ENCODE data around the gene EPM2A.

The EPM2A gene

GRCh38 chr6:145673504-145673903 is 61.8 kb downstream of the EPM2A start:
- DNase-seq (ENCODE audit: low read depth), result no peak

DNA sequence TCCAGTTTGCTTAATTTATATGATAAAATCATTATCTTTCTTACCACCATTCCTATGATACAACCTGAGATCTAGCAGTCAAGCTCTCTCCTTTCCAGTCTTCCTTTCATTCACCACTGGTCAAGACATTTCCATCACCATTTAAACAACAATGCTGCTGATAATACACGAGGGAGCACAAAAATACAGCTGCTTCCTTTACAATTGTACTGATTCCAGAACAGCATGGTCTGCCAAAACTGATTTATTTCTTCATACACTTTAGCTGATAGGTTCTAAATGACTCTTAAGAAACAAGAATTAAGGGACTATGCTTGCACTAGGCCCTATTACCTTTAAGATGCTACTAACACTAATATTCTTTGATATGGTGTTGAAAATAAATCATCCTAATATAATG is 65.0 kb downstream of the EPM2A start:
- DNase-seq (ENCODE audit: low read depth), result no peak

GRCh38 chr6:145669627-145670034 is 65.7 kb downstream of the EPM2A start:
- peak; percentile 79 for DNase-seq (ENCODE audit: low read depth)

- DNase-seq (ENCODE audit: low read depth), result no peak
These were observed 66.5 kb downstream of the EPM2A start for GRCh38 chr6:145668844-145669243.

- DNase-seq (ENCODE audit: low read depth), result no peak
These were observed 74.6 kb downstream of the EPM2A start for GRCh38 chr6:145660676-145661075.

GRCh38 chr6:145656128-145656527 is 79.2 kb downstream of the EPM2A start:
- DNase-seq (ENCODE audit: low read depth), result no peak

DNA sequence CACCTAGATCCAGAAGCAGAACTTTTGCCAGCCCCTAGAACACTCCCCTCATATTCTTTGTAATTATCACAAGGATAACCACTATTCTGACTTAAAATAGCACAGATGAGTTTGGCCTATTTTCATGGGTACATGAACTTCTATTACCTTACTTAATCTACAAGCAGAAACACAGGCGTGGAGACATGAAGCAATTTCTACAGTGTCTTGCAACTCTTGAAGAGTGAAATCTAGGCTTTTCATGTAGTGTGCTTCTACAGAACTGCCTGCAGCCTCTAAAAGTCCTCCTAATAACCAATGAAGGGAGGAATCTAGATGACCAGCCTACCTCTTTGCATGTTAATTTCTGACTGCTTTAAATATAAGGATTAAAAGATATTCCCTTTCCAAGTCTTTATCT is 82.7 kb downstream of the EPM2A start:
- no peak for DNase-seq (ENCODE audit: low read depth)

DNA sequence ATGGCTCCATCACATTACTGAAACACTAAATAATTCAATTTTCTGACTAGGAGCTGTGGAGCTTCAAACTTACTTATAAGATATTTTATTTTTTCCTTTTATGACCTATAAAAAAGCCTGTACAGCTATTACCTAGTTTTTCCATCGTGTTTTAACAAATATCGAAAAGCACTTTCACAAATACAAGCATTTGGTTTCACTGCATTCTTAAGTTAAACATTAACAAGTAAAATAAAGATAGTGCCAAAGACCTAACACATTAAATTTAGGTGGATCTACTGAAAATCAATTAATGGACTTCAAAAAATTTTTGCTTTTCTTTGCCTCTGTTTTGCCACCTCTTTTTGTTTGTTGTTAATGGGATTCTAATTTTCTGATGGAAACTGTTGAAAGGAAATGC is 83.3 kb downstream of the EPM2A start:
- DNase-seq (ENCODE audit: low read depth), result no peak

GRCh38 chr6:145648149-145648548 is 87.2 kb downstream of the EPM2A start:
- no peak for DNase-seq (ENCODE audit: low read depth)

GRCh38 chr6:145647602-145648001 is 87.7 kb downstream of the EPM2A start:
- no peak for DNase-seq (ENCODE audit: low read depth)

DNA sequence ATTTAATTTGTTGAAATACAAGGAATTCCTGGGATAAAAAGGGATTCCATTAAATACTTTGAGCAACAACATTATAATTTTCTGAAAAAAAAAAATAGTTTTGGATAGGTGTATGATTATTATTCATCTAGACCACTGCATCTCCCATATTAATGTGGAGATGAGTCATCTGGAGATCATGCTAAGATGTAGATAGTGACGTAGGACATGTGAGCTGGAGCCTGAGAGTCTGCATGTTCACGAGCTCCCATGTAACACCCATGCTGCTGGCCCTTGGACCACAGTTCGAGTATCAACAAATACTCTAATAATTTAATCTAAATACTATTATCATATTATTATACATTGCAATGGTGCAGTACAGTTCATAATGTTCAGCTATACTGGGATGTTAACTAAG is 91.6 kb downstream of the EPM2A start:
- no peak for DNase-seq (ENCODE audit: low read depth)

DNA sequence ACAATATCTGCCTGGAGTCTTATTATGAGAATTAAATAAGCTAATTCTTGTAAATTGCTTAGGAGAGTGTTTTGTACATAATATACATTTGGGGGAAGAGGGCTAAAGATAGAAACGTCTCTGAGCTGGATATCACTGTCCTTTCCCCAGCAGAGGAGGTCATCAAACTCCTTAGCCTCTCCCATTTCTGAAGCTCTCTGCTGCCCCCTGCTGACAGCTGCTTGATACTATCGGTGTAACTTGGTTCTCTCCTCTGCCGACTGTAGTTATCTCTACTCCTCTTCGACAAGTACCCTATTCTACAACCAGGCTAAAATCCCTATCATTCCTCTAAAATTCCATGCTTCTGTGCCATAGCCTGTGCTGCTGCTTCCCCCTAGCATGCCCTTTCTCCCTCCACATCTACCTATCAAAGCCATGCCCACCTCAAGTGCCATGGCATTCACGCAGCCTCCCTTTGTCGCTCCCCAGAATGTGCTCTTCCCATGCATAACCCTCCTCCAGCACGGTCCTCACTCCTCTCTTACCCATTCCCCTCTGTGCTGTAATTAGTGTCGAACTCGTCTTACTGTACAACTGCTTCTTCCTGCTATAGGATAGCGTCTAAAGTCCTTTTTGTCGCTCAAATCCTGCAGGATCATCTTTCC is 101.2 kb downstream of the EPM2A start:
- peak; percentile 35 for DNase-seq (ENCODE audit: low read depth)

- no peak for DNase-seq (ENCODE audit: low read depth)
These were observed 102.3 kb downstream of the EPM2A start for GRCh38 chr6:145632971-145633370.

DNA sequence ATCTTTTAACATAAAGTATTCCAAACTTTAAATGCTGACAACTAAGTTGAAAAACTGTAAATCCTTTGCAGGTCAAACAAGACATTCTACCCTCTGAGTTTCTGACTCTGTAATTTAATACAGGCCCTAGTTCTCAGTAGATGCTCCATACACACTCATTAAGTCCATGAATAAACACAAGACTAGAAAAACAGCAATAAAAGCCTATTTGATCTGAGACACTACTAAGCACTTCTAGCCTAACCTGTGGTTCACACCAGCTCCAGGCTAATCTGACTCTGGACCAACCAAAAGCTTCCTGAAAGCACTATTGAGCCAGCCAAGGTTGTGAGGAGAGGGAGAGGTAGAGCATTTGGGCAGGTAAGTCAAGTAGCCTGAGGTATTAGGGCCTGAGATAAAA is 103.9 kb downstream of the EPM2A start:
- no peak for DNase-seq (ENCODE audit: low read depth)

DNA sequence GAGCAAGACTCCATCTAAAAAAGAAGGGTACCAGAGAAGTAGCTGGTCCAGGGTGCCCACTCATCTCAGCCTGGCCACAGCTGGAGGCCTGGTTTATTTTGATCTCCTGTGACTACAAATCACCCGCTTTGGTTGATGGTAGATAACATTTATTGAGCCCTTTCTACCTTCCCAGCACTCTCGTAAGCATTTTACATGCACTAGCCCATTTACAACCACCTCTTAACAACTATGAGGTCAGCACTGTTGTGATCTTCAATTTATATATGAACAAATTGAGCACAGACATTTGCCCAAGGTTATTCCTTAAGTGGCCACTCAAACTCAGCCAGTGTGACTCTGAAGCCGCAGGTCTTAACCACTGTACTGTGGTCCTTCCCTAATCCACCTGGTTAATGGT is 104.7 kb downstream of the EPM2A start:
- DNase-seq (ENCODE audit: low read depth), result no peak

DNA sequence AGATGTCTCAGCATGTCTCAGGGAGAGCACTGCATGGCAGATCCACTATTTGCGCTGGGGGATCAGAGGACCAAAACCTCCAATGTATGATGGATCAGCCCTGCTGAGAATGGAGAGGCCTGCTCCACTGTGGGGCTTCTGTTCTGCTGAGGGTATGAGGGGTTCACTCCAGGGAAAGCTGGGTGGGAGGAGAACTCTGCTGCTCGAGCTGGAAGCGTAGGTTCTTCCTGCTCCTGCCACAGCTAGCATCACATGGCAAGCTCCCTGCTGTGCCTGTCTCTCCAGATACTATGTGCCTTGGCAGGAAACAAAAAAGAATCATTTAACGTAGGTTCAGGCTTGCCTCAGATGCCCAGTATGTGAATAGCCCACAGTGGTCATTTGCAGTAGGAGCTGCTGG is 105.8 kb downstream of the EPM2A start:
- no peak for DNase-seq (ENCODE audit: low read depth)

GRCh38 chr6:145627451-145627850 is 107.9 kb downstream of the EPM2A start:
- DNase-seq (ENCODE audit: low read depth), result no peak

DNA sequence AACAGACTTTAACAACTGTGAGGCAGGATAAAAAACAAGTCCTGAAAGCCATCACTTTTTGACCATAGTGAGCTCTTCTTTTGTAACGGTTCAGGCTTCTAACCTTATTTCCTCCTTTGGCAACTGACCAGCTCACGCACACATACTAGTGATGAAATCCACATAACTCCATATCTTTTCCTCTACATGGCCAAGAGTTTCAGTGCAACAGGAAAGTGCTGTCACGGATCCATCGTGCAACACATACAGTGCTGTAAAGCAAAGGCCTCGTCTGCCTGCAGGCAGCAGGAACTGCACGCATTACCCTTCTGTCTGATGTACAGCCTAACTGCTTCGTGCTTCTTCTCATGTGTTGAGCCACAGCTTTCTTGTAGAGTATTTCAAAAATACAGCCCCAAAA is 108.5 kb downstream of the EPM2A start:
- DNase-seq (ENCODE audit: low read depth), result no peak

- DNase-seq (ENCODE audit: low read depth), result no peak
These were observed 112.1 kb downstream of the EPM2A start for GRCh38 chr6:145623231-145623630.

DNA sequence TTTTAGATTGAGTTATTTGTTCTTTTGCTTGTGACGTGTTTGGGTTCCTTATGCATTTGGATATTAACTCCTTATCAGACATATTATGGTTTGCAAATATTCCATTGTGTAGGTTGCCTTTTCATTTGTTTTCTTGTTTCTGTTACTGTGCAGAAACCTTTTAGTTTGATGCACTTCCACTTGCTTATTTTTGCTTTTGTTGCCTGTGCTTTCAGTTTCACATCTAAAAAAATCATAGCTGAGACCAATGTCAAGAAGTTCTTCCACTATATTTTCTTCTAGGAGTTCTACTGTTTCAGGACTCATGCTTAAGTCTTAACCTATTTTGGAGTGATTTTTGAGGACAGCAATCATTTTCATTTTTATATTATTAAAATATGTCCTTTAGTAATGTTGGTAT is 113.5 kb downstream of the EPM2A start:
- DNase-seq (ENCODE audit: low read depth), result no peak

- DNase-seq (ENCODE audit: low read depth), result no peak
These were observed 115.2 kb downstream of the EPM2A start for GRCh38 chr6:145620088-145620487.

DNA sequence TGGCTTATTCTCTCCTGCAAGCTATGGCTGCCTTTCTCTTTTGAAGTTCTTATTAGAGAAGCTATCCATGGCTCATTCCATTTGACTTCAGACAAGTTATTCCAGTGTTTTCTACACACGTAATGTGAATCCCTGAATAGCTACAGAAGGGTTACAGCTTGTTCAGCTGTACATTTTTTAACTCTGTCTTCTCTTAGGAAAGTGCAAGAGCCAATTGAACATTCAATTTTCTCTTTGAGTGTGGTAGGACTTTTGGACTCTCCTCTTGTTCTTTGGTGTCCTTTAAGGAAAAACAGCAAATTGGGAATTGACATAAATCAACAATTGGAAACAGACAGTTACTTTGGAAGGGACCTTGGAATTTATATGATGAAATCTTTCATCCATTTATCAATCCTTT is 125.8 kb downstream of the EPM2A start:
- no peak for DNase-seq (ENCODE audit: low read depth)

DNA sequence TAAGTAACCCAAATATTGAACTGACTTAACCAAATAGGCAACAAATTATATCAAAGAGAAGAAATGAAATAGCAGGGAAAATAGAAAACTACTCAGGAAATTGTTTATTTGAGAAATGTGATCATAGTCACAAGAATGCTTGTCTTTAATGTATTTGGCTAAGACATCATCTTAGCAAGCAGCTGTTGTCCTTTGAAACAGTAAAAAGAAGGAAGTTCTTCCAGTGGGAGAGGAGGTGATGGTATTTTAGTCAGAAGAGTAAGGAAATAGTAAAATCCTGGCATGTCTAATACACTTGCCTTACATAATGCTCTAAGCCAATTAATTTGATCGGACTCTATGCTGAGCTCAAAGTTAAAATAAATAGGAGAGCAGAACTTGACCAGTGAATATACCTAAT is 126.5 kb downstream of the EPM2A start:
- no peak for DNase-seq (ENCODE audit: low read depth)

- no peak for DNase-seq (ENCODE audit: low read depth)
These were observed 131.3 kb downstream of the EPM2A start for GRCh38 chr6:145603991-145604390.

GRCh38 chr6:145603424-145603833 is 131.9 kb downstream of the EPM2A start:
- no peak for DNase-seq (ENCODE audit: low read depth)

All from HS-5 (cell line).